ENCODE measurements around the gene DYNLL1. TPM values are rescaled to one million over a fixed set of nuclear protein-coding genes. Genes with fewer than 3 reads are reported as not detected.
"Not testable (repeated sequence)": the region's sequence is repeated elsewhere in the genome, so short reads cannot be mapped to it uniquely, and the experiment has no call there.

DYNLL1 gene
- total RNA-seq, 4 donors from 2014 or later, result 142 to 209 (median 175) TPM

DNA sequence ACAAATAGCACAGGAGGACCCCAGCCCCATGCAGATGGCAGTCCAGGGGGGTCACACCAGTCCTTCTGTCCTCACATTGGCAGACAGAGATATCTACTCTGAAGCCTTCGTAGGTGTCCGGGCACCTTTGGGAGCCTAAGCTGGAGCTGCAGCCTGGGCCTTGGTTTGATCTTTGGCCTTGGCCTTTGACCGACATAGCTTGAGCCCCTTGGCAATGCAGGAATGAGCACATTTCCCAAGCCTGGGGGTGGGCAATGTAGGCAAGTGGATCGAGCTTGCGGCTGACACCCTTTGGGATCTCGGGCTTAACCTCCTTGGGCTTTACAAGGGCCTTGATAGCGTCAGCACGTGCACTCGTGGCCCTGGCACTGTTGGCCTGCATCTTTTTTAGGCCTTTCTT is 26.7 kb downstream of the DYNLL1 start:
- TF ChIP-seq, protein P1, sequence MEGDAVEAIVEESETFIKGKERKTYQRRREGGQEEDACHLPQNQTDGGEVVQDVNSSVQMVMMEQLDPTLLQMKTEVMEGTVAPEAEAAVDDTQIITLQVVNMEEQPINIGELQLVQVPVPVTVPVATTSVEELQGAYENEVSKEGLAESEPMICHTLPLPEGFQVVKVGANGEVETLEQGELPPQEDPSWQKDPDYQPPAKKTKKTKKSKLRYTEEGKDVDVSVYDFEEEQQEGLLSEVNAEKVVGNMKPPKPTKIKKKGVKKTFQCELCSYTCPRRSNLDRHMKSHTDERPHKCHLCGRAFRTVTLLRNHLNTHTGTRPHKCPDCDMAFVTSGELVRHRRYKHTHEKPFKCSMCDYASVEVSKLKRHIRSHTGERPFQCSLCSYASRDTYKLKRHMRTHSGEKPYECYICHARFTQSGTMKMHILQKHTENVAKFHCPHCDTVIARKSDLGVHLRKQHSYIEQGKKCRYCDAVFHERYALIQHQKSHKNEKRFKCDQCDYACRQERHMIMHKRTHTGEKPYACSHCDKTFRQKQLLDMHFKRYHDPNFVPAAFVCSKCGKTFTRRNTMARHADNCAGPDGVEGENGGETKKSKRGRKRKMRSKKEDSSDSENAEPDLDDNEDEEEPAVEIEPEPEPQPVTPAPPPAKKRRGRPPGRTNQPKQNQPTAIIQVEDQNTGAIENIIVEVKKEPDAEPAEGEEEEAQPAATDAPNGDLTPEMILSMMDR (IDR thresholded peaks at IDR 0.05), result no peak
- ATAC-seq (ENCODE audit: low FRiP score), result no peak
- no peak for DNase-seq (ENCODE audit: low spot score)

DNA sequence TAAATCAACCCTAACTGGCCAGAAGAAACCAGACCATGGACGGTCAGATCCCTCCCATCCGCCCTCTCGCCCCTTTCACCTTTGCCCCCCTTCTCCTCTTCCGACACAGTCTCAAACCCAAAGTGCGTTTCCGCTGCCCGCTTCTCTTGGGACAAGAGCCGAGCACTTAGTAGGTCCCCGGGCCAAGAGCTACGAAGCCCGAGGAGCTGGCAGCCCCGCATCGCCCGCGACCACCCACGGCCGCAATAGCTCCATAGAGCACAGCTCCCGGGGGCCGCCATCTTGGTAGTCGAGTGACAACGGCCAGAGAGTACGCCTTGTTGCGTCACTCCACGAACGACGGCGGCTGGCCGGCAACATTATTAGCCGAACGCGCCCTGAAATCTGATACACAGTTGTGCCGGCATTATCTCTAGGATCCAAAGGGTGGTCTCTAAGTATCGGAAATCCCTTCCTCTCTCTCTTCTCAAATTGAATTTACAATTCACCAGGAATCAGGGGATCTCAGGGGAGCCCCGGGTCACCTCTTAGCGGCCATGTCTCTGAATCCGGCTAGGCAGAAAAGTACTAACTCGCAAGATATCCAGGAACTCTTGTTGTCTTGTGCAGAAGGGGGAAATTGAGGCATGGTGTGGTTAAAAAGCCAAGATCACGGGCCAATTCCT is 33.1 kb downstream of the DYNLL1 start, which contains the start of gene COQ5:
Gene COQ5 (minus strand): TSS at position 298 of the 665 bp plus-strand sequence. CDS start 17 bp downstream, at position 281.
- TF ChIP-seq, protein P1 (IDR thresholded peaks at IDR 0.05), result no peak
- ATAC-seq (ENCODE audit: low FRiP score), result peak; percentile 91
- peak; percentile 79 for DNase-seq (ENCODE audit: low spot score)

DNA sequence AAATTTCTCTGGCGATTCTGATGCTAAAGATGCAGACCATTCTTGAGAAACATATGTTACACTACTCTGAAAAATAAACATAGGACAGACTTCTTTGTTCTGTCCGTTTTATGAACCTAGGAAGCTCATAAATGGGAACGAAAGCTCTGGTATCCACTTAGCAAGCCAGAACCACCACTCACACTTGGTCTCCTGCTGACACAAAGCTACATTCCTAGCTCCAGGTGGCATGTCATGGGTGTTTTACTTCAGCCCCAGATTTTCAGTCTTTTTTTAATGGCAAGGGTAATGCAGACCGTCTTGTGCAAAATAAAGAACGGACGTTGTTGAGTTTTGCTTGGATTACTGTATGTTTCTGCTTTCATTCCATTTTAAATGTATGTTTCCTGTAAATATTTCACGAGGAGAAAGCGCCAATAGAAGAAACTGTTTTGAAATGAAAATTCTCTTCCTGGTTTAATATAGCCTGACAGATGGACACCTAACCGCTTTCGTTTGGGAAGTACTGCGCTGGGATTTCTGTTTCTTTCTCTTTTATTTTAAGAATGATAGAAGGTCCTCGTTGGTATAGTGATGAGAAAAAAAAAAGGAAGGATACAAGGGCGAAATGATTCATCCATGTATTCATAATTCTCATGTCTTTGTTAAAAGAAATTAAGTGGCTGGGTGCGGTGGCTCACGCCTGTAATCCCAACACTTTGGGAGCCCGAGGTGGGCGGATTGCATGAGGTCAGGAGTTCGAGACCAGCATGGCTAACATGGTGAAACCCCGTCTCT is 33.9 kb downstream of the DYNLL1 start:
- TF ChIP-seq, protein P1 (IDR thresholded peaks at IDR 0.05), result no peak
- DNase-seq (ENCODE audit: low spot score), result no peak
- ATAC-seq (ENCODE audit: low FRiP score), result no peak

GRCh38 chr12:120530418-120530761 is 34.5 kb downstream of the DYNLL1 start:
- DNase-seq (ENCODE audit: low spot score); ATAC-seq (ENCODE audit: low FRiP score): not testable (repeated sequence)

DNA sequence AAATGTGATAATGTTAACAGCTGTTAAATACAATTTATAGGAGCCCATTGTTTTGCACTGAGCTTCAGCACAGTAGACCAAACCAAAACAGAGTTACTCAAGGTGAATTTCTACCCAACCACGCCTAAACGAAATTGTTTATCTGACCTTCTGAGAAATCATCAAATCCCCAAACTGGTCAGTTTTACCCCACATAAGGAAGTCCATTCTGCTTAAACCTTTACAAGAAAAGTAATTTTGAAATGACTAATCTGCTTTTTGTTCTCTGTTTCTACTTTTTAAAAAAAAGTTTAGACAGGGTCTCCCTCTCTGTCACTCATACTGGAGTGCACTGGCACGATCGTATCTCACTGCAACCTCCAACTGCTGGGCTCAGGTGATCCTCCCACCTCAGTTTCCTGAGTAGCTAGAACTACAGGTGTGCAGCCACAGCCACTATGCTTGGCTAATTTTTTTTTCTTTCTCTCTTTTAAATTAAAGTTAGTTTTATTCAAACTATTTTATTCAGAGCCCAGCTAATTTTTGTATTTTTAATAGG is 36.9 kb downstream of the DYNLL1 start:
- ATAC-seq (ENCODE audit: low FRiP score), result no peak
- TF ChIP-seq, protein P1 (IDR thresholded peaks at IDR 0.05), result no peak
- no peak for DNase-seq (ENCODE audit: low spot score)

DNA sequence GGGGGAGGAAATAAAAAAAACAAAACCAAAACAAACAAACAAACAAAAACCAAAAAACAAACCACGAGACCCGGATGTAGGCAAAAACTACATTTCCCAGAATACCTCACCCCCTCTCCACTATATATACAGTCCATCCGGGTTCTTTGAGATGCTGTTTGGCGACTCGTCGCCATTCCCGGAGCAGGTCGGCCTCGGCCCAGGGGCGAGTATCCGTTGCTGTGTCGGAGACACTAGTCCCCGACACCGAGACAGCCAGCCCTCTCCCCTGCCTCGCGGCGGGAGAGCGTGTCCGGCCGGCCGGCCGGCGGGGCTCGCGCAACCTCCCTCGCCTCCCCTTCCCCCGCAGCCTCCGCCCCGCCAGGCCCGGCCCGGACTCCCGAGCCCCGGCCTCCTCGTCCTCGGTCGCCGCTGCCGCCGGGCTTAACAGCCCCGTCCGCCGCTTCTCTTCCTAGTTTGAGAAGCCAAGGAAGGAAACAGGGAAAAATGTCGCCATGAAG is 38.3 kb downstream of the DYNLL1 start, which contains the start of gene RNF10:
Gene RNF10 (plus strand): TSS at position 154 of the 500 bp plus-strand sequence. CDS start 456 bp downstream, outside the sequence.
- DNase-seq (ENCODE audit: low spot score) (no peak), ATAC-seq (ENCODE audit: low FRiP score) (peak; percentile 77)
- TF ChIP-seq, protein P1 (IDR thresholded peaks at IDR 0.05), result no peak

Data from omental fat pad (tissue), 4 donors.